ENCODE data around the gene PCGF6.

GRCh38 chr10:103278862-103279298 is 72.1 kb downstream of the PCGF6 start:
- TF ChIP-seq POLR2A (IDR thresholded peaks at IDR 0.05; ENCODE audit: low read length), result no peak
- TF ChIP-seq GATA1 (IDR thresholded peaks at IDR 0.05; ENCODE audit: low read depth, low read length), result no peak
